WTC11 (cell line): ENCODE measurements around the gene C11orf21. TPM values are rescaled to one million over a fixed set of nuclear protein-coding genes. Genes with fewer than 3 reads are reported as not detected.

Experiments used
- ATAC-seq: fragments of 200-7000 bp; cut with Tn5 transposase; 2 replicates; pipeline ENCODE4 v1.10.0; 2021; ENCODE audit warnings: mild to moderate bottlenecking, moderate library complexity
- CTCF ChIA-PET: fragments of 300-600 bp; sonication (Branson Sonifier 250); formaldehyde crosslinking; loops from one replicate; lab custom pipeline; 2021; ENCODE audit warnings: antibody characterized with exemption; lab: Charles Lee
- POLR2A ChIA-PET: fragments of 350-600 bp; sonication (Branson Sonifier 250); formaldehyde crosslinking; loops from one replicate; lab custom pipeline; 2021; ENCODE audit warnings: antibody characterized with exemption; lab: Charles Lee
- DNase-seq: peaks from one replicate; pipeline ENCODE4 v3.0.0; 2021; ENCODE audit warnings: low spot score
- H3K27ac Mint-ChIP-seq: 2 replicates; pipeline ENCODE4 v1.8.0; 2021; ENCODE audit warnings: mixed read lengths
- H3K27me3 Mint-ChIP-seq: 2 replicates; pipeline ENCODE4 v1.8.0; 2021; ENCODE audit warnings: low read depth, mild to moderate bottlenecking, moderate library complexity, mixed read lengths
- H3K36me3 Mint-ChIP-seq: 2 replicates; pipeline ENCODE4 v1.8.0; 2021; ENCODE audit warnings: mixed read lengths
- H3K4me1 Mint-ChIP-seq: 2 replicates; pipeline ENCODE4 v1.8.0; 2022; ENCODE audit warnings: mixed read lengths
- H3K4me3 Mint-ChIP-seq: 2 replicates; pipeline ENCODE4 v1.8.0; 2021; ENCODE audit warnings: mild to moderate bottlenecking, moderate library complexity, mixed read lengths
- H3K9me3 Mint-ChIP-seq: 2 replicates; pipeline ENCODE4 v1.8.0; 2021; ENCODE audit warnings: mixed read lengths
- ATF6 ChIP-seq: sonication (generic); formaldehyde crosslinking; IDR thresholded peaks from 2 replicates; pipeline ENCODE4 v1.8.1; 2023; ENCODE audit warnings: mild to moderate bottlenecking, missing genetic modification reagents
- CBFB ChIP-seq: sonication (generic); formaldehyde crosslinking; IDR thresholded peaks from 2 replicates; pipeline ENCODE4 v1.8.1; 2022; ENCODE audit warnings: mild to moderate bottlenecking, low read depth, missing genetic modification reagents
- E2F1 ChIP-seq: sonication (generic); formaldehyde crosslinking; IDR thresholded peaks from 2 replicates; pipeline ENCODE4 v1.8.0; 2022; ENCODE audit warnings: mild to moderate bottlenecking, missing genetic modification reagents
- FOXJ3 ChIP-seq: sonication (generic); formaldehyde crosslinking; IDR thresholded peaks from 2 replicates; pipeline ENCODE4 v1.9.0; 2021; ENCODE audit warnings: missing genetic modification reagents, mild to moderate bottlenecking, borderline replicate concordance
- FOXP4 ChIP-seq: sonication (generic); formaldehyde crosslinking; IDR thresholded peaks from 2 replicates; pipeline ENCODE4 v1.8.0; 2022; ENCODE audit warnings: mild to moderate bottlenecking, missing genetic modification reagents
- GTF2I ChIP-seq: fragments of 250-450 bp; sonication (Bioruptor Pico); conservative IDR thresholded peaks from 2 replicates; pipeline ENCODE4 v1.4.0; 2021; ENCODE audit warnings: mild to moderate bottlenecking
- HMGA2 ChIP-seq: fragments of 250-450 bp; sonication (Bioruptor Pico); IDR thresholded peaks from 2 replicates; pipeline ENCODE4 v1.4.0; 2021; ENCODE audit warnings: mild to moderate bottlenecking, moderate library complexity
- HMGXB4 ChIP-seq: sonication (generic); formaldehyde crosslinking; IDR thresholded peaks from 2 replicates; pipeline ENCODE4 v1.8.1; 2023; ENCODE audit warnings: mild to moderate bottlenecking, moderate library complexity, missing genetic modification reagents
- KAT7 ChIP-seq: sonication (generic); formaldehyde crosslinking; IDR thresholded peaks from 2 replicates; pipeline ENCODE4 v1.8.1; 2023; ENCODE audit warnings: missing genetic modification reagents, mild to moderate bottlenecking, borderline replicate concordance
- MAX ChIP-seq: sonication (generic); formaldehyde crosslinking; IDR thresholded peaks from 2 replicates; pipeline ENCODE4 v1.8.0; 2022; ENCODE audit warnings: mild to moderate bottlenecking, missing genetic modification reagents
- NR2C2 ChIP-seq: sonication (generic); formaldehyde crosslinking; IDR thresholded peaks from 2 replicates; pipeline ENCODE4 v1.8.0; 2022; ENCODE audit warnings: mild to moderate bottlenecking, missing genetic modification reagents
- SOX15 ChIP-seq: fragments of 250-450 bp; sonication (Bioruptor Pico); IDR thresholded peaks from 2 replicates; pipeline ENCODE4 v1.9.0; 2021; ENCODE audit warnings: mild to moderate bottlenecking
- TCF7 ChIP-seq: sonication (generic); formaldehyde crosslinking; IDR thresholded peaks from 2 replicates; pipeline ENCODE4 v1.8.0; 2022; ENCODE audit warnings: mild to moderate bottlenecking, low read depth, missing genetic modification reagents, moderate library complexity
- USF2 ChIP-seq: sonication (generic); formaldehyde crosslinking; IDR thresholded peaks from 2 replicates; pipeline ENCODE4 v1.8.1; 2023; ENCODE audit warnings: mild to moderate bottlenecking, missing genetic modification reagents, moderate library complexity
- ZNF263 ChIP-seq: sonication (generic); formaldehyde crosslinking; IDR thresholded peaks from 2 replicates; pipeline ENCODE4 v1.8.1; 2022; ENCODE audit warnings: low read depth, mild to moderate bottlenecking, moderate library complexity, missing genetic modification reagents
- ZNF512 ChIP-seq: sonication (generic); formaldehyde crosslinking; IDR thresholded peaks from 2 replicates; pipeline ENCODE4 v1.8.1; 2022; ENCODE audit warnings: missing genetic modification reagents, borderline replicate concordance
- ZNF671 ChIP-seq: fragments of 250-450 bp; sonication (Bioruptor Pico); IDR thresholded peaks from 2 replicates; pipeline ENCODE4 v1.8.0; 2021; ENCODE audit warnings: mild to moderate bottlenecking
- ZSCAN18 ChIP-seq: fragments of 250-450 bp; sonication (Bioruptor Pico); IDR thresholded peaks from 2 replicates; pipeline ENCODE4 v2.1.2; 2022; ENCODE audit warnings: mild to moderate bottlenecking, moderate library complexity
- total RNA-seq: library from RNA; stranded (reverse); gene quantifications from 3 replicates; pipeline ENCODE4 v1.2.3, GENCODE V29; 2021

C11orf21 gene
- total RNA-seq, 1 experiment from 2014 or later: 0.24 TPM

GRCh38 chr11:2248242-2248641 lies 53.5 kb downstream of the C11orf21 start:
- peaks cover 43% of the 10 kb centered on the region for H3K27me3 Mint-ChIP-seq
- H3K4me3 Mint-ChIP-seq: no peak overlapping the region
- POLR2A ChIA-PET: no interaction called here
- H3K9me3 Mint-ChIP-seq: no peaks in the 10 kb centered on the region
- H3K36me3 Mint-ChIP-seq: no peaks in the 10 kb centered on the region
- H3K27ac Mint-ChIP-seq: no peak overlapping the region
- CTCF ChIA-PET: no interaction called here
- H3K4me1 Mint-ChIP-seq: no peaks in the 10 kb centered on the region
- no peak for DNase-seq
- no peak for ATAC-seq
- no peak for TF ChIP-seq ZNF671 (CRISPR knock-in tag)
- TF ChIP-seq HMGA2 (CRISPR knock-in tag): no peak
- no peak for TF ChIP-seq ZNF263
- TF ChIP-seq FOXP4 (CRISPR knock-in tag): no peak
- no peak for TF ChIP-seq ZNF512 (CRISPR knock-in tag)

GRCh38 chr11:2247496-2247895 lies 54.2 kb downstream of the C11orf21 start:
- H3K4me1 Mint-ChIP-seq: no peaks in the 10 kb centered on the region
- no peak overlapping the region for H3K4me3 Mint-ChIP-seq
- no peak overlapping the region for H3K27ac Mint-ChIP-seq
- H3K27me3 Mint-ChIP-seq: peaks cover 50% of the 10 kb centered on the region
- H3K36me3 Mint-ChIP-seq: no peaks in the 10 kb centered on the region
- CTCF ChIA-PET: no interaction called here
- ATAC-seq (no peak), DNase-seq (no peak)
- peaks cover 5% of the 10 kb centered on the region; the same call in 1 of the 2 replicates for H3K9me3 Mint-ChIP-seq
- POLR2A ChIA-PET: no interaction called here
- no peak for TF ChIP-seq USF2 (CRISPR knock-in tag)
- TF ChIP-seq GTF2I: no peak
- no peak for TF ChIP-seq FOXJ3 (CRISPR knock-in tag)
- TF ChIP-seq TCF7: no peak
- no peak for TF ChIP-seq ZSCAN18
- no peak for TF ChIP-seq E2F1 (CRISPR knock-in tag)
- no peak for TF ChIP-seq ATF6 (CRISPR knock-in tag)
- TF ChIP-seq SOX15 (CRISPR knock-in tag): no peak
- TF ChIP-seq MAX (CRISPR knock-in tag): no peak
- TF ChIP-seq HMGXB4 (CRISPR knock-in tag): no peak
- TF ChIP-seq KAT7 (CRISPR knock-in tag): no peak
- no peak for TF ChIP-seq CBFB
- TF ChIP-seq NR2C2 (CRISPR knock-in tag): no peak
